Left ventricle myocardium superior (tissue), 1 donor: ENCODE results near the gene DNASE1L2. TPM values are rescaled to one million over a fixed set of nuclear protein-coding genes. Genes with fewer than 3 reads are reported as not detected.

Experiments
- ATAC-seq: fragments of 200-7000 bp; cut with Tn5 transposase; one replicate; pipeline ENCODE4 v1.9.1; 2020; ENCODE audit warnings: mild to moderate bottlenecking, moderate library complexity
- DNase-seq: peaks from one replicate; pipeline ENCODE4 v3.0.0-alpha.2; 2020
- intact Hi-C: fragments of 100-400 bp; cut with micrococcal nuclease; formaldehyde crosslinking; loops from one replicate; pipeline ENCODE4 v1.11.0; 2022
- microRNA-seq: library from miRNA; unstranded; fragments of <30 nt; microRNA quantifications from one replicate; pipeline ENCODE4 v1.2.0, GENCODE V29; 2020; ENCODE audit warnings: borderline number of aligned reads
- total RNA-seq: library from RNA; stranded (reverse); fragmentation: NEBNext Ultra II Directional; extraction: Animal tissue kit (Norgen Biotek cat#: 25700); gene quantifications from one replicate; pipeline ENCODE4 v1.2.1, GENCODE V29; 2021
- donor health status: DM: no; HTN: yes; CAD: no; lungs with severe emphysema.

Gene DNASE1L2
- total RNA-seq, 1 donor from 2014 or later: 0.47 TPM

- DNase-seq (no peak), ATAC-seq (no peak)
- intact Hi-C loops: no loop called here
Measured at GRCh38 chr16:2278272-2278608, 42.0 kb downstream of the DNASE1L2 start.

DNA sequence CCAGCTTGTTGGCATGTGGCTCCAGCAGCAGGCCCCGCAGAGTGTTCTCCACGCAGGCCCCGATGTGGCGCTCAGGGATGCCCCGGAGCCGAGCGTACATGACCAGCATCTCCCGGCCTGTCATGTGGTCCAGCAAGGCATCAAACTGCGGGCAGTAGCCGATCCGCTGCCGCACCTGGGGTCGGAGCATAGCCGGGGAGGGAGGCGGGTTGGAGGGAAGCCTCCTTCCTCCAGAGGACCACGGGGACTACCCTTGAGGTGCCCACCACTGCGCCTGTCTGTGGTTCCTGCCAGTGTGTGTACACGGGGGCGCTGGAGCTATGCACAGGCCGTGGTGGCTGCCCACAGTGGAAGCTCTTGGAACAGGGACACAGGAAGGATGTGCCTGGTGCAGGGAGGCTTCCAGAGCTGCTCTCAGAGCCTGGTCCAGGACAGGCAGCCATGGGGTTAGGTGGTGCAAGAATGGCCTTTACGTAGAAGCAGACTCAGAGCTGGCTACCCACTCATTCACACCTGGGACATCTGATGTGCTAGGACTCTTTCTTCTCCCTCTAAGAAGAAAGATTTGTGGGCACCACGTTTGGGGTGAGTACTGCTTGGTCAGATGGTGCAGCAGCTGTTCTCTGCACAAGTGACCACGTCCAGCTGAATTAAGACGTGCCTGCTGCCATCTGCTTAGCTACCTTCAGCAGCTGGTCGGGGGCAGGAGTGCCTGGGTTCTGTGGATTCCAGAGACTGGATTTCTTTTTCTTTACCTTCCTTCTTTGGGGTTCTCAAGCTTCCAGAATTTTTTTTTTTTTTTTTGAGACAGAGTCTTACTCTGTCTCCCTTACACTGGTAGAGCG lies 42.9 kb downstream of the DNASE1L2 start:
- DNase-seq (no peak), ATAC-seq (no peak)
- intact Hi-C loops: no loop called here

DNA sequence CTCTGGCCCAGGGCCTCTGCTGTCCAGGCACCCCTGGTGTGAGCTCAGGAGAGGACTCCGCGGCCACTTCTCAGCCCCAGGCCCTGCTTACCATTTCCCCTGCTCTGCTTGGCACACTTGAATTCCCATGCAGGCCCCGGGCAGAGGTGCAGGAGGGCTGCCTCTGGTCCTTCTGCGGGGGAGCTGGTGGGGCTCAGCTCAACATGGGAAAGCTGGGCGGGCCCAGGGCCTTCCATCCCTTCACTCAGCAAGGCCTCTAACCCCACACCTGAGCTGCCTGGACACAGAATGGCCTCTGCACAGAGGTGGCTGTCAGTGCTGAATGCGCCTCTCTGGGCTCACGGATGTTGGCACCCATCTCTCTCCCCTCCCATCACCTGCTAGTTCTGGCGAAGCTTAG lies 44.2 kb downstream of the DNASE1L2 start:
- intact Hi-C loops: no loop called here
- ATAC-seq: no peak
- DNase-seq: no peak

- DNase-seq: no peak
- no peak for ATAC-seq
- intact Hi-C loops: no loop called here
Measured at GRCh38 chr16:2280981-2281542, 44.8 kb downstream of the DNASE1L2 start.

DNA sequence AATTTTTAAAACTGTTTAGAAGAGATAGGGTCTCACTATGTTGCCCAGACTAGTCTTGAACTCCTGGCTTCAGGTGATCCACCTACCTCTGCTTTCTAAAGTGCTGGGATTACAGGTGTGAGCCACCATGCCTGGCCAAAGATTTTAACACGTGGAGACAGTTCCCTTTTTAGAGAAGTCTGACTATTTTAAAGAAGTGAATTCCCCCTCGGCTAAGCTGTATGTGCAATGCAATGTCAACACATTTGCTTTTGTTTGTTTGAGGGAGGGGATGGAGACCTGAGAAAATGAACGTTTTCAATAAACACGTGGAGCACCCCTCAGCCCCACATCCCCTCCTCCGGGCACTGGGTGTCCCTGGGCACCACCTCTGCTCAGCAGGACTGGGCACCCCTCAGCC lies 46.0 kb downstream of the DNASE1L2 start:
- ATAC-seq: no peak
- no peak for DNase-seq
- intact Hi-C loops: no loop called here

DNA sequence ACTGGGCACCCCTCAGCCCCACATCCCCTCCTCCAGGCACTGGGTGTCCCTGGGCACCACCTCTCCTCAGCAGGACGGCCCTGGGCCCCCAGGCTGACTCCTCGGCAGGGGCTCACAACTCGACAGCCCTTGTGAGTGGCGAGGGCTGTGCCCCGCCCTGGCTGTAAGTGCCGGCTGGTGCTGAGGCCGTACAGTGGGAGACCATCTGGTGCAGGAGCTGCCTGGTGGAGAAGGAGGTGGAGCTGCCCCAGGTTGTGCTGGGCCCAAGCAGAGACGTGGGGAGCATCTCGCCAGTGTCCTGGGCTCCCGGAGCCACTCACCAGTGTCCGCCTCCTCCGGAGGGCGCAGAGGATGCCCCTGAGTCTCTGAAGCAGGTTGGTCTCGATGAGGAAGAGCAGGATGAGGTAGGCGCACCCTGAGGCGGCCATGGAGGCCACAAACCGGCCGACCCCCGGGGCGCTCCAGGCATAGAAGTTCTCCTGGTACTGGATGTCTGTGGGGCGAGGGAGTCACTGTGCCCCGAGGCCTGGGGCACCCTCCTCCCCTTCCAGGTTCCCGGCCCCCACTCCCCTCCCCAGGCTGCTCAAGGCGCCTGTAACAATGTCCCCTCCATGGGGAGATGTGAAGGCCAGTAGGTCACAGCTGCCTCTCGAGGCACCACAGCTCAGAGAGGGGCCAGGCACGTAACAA lies 46.8 kb downstream of the DNASE1L2 start:
- ATAC-seq (no peak), DNase-seq (no peak)
- intact Hi-C loops: no loop called here

DNA sequence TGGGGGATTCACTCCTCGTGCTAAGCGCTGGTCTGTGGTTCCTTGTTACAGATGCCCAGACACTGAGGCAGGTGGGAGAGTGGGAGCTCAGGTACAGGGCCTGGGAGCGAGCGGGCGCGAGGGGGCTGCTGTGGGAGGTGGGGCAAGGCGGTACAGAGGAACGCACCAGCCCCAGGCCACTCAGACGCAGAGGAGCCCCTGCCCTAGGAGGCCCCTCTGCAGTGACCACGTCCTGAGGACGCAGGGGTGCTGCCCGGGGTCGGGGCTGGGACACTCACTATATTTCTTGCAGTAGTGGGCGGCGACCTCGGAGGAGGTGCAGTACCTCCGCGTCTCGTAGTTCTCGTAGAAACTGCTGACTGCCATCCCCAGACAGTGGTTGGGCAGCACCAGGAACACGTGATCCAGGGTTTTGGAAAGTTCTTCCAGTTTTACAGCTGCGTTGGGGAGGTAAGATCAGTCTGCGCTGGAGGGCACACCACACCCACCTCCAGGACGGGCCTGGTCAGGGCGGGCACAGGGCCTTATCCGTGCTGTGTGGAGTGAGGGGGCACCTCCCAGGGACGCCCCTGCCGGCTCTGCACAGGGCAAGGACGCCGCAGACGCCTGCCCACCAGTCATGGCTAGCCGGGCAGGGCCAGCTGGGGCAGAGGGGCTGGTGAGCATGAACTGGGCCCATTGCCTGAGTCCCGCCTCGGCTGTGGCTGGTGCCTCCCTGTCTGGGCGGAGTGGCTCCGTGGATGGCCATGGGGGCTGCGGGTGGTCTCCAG lies 47.9 kb downstream of the DNASE1L2 start:
- DNase-seq (no peak), ATAC-seq (no peak)
- intact Hi-C loops: no loop called here

GRCh38 chr16:2284797-2285576 lies 48.7 kb downstream of the DNASE1L2 start:
- no peak for DNase-seq
- intact Hi-C loops: no loop called here
- ATAC-seq: no peak

- no peak for DNase-seq
- no peak for ATAC-seq
- intact Hi-C loops: no loop called here
Measured at GRCh38 chr16:2285731-2286191, 49.5 kb downstream of the DNASE1L2 start.

DNA sequence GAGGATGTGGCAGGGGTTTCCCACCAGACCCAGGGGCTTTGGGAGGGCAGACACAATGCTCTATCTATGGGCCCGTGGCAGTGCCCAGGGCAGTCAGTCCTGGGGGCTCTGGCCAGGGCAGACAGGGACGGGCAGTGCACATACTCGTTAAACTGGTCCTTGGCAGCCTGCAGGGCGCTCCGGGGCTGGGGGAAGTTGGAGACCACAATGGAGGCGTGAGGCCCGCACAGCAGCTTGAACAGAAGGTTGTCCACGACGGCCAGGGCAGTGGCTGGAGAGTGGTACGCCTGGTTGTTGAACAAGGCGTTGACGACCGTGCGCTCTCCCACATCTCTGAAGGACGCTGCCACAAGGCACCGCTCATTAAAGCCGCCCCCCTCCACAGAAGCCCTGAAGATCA lies 50.3 kb downstream of the DNASE1L2 start:
- ATAC-seq (no peak), DNase-seq (no peak)
- intact Hi-C loops: no loop called here

- no peak for ATAC-seq
- DNase-seq: no peak
- intact Hi-C loops: no loop called here
Measured at GRCh38 chr16:2287916-2288547, 51.8 kb downstream of the DNASE1L2 start.

Small RNAs within 50 kb of the gene (microRNA-seq; reads per million reads assigned to microRNA genes)
- gene MIR3677 (not detected), gene MIR4717 (not detected)

Other genes with a start within 250 kb of the DNASE1L2 start
- 1.0 TPM for gene SYNGR3, start 246.5 kb upstream of the DNASE1L2 start, total RNA-seq
- gene ZNF598, start 226.6 kb upstream of the DNASE1L2 start, total RNA-seq: 16.0 TPM
- not detected for gene NPW, start 216.7 kb upstream of the DNASE1L2 start, total RNA-seq
- 235 TPM for gene NHERF2, start 209.5 kb upstream of the DNASE1L2 start, total RNA-seq
- 22.7 TPM for gene NTHL1, start 188.6 kb upstream of the DNASE1L2 start, total RNA-seq
- gene TSC2, start 188.5 kb upstream of the DNASE1L2 start, total RNA-seq: 83.0 TPM
- gene PKD1, start 100.5 kb upstream of the DNASE1L2 start, total RNA-seq: 92.9 TPM
- 1.7 TPM for gene RAB26, start 87.8 kb upstream of the DNASE1L2 start, total RNA-seq
- gene TRAF7, start 80.7 kb upstream of the DNASE1L2 start, total RNA-seq: 21.4 TPM
- 9.2 TPM for gene CASKIN1, start 39.8 kb upstream of the DNASE1L2 start, total RNA-seq
- 29.9 TPM for gene MLST8, start 31.0 kb upstream of the DNASE1L2 start, total RNA-seq
- 10.0 TPM for gene BRICD5, start 25.6 kb upstream of the DNASE1L2 start, total RNA-seq
- gene PGP, start 21.6 kb upstream of the DNASE1L2 start, total RNA-seq: 42.4 TPM
- gene E4F1, start 12.9 kb upstream of the DNASE1L2 start, total RNA-seq: 14.2 TPM
- 225 TPM for gene ECI1, start 15.1 kb downstream of the DNASE1L2 start, total RNA-seq
- gene RNPS1, start 31.7 kb downstream of the DNASE1L2 start, total RNA-seq: 113 TPM
- 7.7 TPM for gene ABCA3, start 104.3 kb downstream of the DNASE1L2 start, total RNA-seq
- gene CCNF, start 193.0 kb downstream of the DNASE1L2 start, total RNA-seq: 1.1 TPM
- 0.67 TPM for gene TEDC2, start 223.7 kb downstream of the DNASE1L2 start, total RNA-seq
- gene NTN3, start 234.9 kb downstream of the DNASE1L2 start, total RNA-seq: 0.52 TPM
- 15.4 TPM for gene TBC1D24, start 238.7 kb downstream of the DNASE1L2 start, total RNA-seq